Liver (tissue), 3 donors: ENCODE results near the gene SLC10A4.

Source experiments
- HNF4A ChIP-seq, 2 donors: conservative IDR thresholded peaks; 2 replicates each; pipeline ENCODE4 v1.6.1; 2016; ENCODE audit warnings: antibody characterized with exemption in 2 of 2, mild to moderate bottlenecking in 2 of 2
- RAD21 ChIP-seq, 2 donors: IDR thresholded peaks; 2 replicates each; pipeline ENCODE4 v1.6.1; 2016; ENCODE audit warnings: antibody characterized with exemption in 2 of 2, mild to moderate bottlenecking in 2 of 2
- RXRA ChIP-seq, 2 donors: IDR thresholded peaks; 2 replicates each; pipeline ENCODE4 v1.6.1; 2017 to 2018; ENCODE audit warnings: antibody characterized with exemption in 2 of 2, mild to moderate bottlenecking in 1 of 2
- SP1 ChIP-seq: IDR thresholded peaks from 2 replicates; pipeline ENCODE4 v1.6.1; 2018; ENCODE audit warnings: antibody characterized with exemption, mild to moderate bottlenecking
- TAF1 ChIP-seq: conservative IDR thresholded peaks from 2 replicates; pipeline ENCODE4 v1.6.1; 2016; ENCODE audit warnings: antibody characterized with exemption, mild to moderate bottlenecking
- TF ChIP-seq, protein P1 (sequence below): fragments of 150-350 bp; IDR thresholded peaks from 2 replicates; pipeline ENCODE4 v1.5.1; 2017; ENCODE audit warnings: improper control_type of control experiment, low read depth, low read length; ENCODE audit not compliant: missing input control
- TF ChIP-seq, protein P2 (sequence below): IDR thresholded peaks from 2 replicates; pipeline ENCODE4 v1.6.1; 2016; ENCODE audit warnings: antibody characterized with exemption
- TF ChIP-seq, protein P3 (sequence below): IDR thresholded peaks from 2 replicates; pipeline ENCODE4 v1.6.1; 2016; ENCODE audit warnings: antibody characterized with exemption, mild to moderate bottlenecking
- TF ChIP-seq, protein P4 (sequence below): IDR thresholded peaks from 2 replicates; pipeline ENCODE4 v1.6.1; 2016; ENCODE audit warnings: antibody characterized with exemption
- donor health status: healthy.
- donor health status: healthy.

DNA sequence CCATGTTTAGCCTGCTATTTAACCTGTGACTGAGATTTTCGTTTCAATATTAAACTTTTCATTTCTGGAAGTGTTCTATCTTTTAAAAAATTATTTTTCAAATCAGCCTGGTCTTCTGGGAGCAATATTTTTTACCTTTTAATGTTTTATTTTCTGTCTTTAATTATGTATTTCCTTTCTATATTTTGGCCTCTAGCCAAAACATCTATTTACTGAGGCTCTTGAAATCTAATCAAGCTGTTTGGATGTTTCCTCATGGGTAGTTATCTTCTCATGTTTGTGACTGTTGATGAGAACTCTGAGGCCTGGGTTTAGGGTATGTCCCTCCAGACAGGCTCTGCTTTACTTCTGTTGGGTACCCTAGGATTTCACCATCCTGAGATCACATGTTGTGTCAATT, 10.3 kb upstream of the SLC10A4 start:
- TF ChIP-seq, protein P1, sequence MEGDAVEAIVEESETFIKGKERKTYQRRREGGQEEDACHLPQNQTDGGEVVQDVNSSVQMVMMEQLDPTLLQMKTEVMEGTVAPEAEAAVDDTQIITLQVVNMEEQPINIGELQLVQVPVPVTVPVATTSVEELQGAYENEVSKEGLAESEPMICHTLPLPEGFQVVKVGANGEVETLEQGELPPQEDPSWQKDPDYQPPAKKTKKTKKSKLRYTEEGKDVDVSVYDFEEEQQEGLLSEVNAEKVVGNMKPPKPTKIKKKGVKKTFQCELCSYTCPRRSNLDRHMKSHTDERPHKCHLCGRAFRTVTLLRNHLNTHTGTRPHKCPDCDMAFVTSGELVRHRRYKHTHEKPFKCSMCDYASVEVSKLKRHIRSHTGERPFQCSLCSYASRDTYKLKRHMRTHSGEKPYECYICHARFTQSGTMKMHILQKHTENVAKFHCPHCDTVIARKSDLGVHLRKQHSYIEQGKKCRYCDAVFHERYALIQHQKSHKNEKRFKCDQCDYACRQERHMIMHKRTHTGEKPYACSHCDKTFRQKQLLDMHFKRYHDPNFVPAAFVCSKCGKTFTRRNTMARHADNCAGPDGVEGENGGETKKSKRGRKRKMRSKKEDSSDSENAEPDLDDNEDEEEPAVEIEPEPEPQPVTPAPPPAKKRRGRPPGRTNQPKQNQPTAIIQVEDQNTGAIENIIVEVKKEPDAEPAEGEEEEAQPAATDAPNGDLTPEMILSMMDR, result no peak
- TF ChIP-seq SP1 (no peak), TAF1 (no peak), RAD21 (IDR thresholded peaks at IDR 0.05) (no peak), RXRA (IDR thresholded peaks at IDR 0.05) (no peak), HNF4A (conservative IDR thresholded peaks at IDR 0.05) (no peak)
- TF ChIP-seq, protein P2, sequence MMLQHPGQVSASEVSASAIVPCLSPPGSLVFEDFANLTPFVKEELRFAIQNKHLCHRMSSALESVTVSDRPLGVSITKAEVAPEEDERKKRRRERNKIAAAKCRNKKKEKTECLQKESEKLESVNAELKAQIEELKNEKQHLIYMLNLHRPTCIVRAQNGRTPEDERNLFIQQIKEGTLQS, result no peak
- TF ChIP-seq, protein P3, sequence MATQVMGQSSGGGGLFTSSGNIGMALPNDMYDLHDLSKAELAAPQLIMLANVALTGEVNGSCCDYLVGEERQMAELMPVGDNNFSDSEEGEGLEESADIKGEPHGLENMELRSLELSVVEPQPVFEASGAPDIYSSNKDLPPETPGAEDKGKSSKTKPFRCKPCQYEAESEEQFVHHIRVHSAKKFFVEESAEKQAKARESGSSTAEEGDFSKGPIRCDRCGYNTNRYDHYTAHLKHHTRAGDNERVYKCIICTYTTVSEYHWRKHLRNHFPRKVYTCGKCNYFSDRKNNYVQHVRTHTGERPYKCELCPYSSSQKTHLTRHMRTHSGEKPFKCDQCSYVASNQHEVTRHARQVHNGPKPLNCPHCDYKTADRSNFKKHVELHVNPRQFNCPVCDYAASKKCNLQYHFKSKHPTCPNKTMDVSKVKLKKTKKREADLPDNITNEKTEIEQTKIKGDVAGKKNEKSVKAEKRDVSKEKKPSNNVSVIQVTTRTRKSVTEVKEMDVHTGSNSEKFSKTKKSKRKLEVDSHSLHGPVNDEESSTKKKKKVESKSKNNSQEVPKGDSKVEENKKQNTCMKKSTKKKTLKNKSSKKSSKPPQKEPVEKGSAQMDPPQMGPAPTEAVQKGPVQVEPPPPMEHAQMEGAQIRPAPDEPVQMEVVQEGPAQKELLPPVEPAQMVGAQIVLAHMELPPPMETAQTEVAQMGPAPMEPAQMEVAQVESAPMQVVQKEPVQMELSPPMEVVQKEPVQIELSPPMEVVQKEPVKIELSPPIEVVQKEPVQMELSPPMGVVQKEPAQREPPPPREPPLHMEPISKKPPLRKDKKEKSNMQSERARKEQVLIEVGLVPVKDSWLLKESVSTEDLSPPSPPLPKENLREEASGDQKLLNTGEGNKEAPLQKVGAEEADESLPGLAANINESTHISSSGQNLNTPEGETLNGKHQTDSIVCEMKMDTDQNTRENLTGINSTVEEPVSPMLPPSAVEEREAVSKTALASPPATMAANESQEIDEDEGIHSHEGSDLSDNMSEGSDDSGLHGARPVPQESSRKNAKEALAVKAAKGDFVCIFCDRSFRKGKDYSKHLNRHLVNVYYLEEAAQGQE, result no peak
- TF ChIP-seq, protein P4, sequence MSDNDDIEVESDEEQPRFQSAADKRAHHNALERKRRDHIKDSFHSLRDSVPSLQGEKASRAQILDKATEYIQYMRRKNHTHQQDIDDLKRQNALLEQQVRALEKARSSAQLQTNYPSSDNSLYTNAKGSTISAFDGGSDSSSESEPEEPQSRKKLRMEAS, result no peak
